CD1c-positive myeloid dendritic cell (primary cell): ENCODE measurements around the gene WIZ.
"Not testable (repeated sequence)": the region's sequence is repeated elsewhere in the genome, so short reads cannot be mapped to it uniquely, and the experiment has no call there.

Source experiments
- DNase-seq: peaks from one replicate; pipeline ENCODE4 v3.0.0-alpha.2; 2016; ENCODE audit errors: extremely low spot score

The WIZ gene, protein sequence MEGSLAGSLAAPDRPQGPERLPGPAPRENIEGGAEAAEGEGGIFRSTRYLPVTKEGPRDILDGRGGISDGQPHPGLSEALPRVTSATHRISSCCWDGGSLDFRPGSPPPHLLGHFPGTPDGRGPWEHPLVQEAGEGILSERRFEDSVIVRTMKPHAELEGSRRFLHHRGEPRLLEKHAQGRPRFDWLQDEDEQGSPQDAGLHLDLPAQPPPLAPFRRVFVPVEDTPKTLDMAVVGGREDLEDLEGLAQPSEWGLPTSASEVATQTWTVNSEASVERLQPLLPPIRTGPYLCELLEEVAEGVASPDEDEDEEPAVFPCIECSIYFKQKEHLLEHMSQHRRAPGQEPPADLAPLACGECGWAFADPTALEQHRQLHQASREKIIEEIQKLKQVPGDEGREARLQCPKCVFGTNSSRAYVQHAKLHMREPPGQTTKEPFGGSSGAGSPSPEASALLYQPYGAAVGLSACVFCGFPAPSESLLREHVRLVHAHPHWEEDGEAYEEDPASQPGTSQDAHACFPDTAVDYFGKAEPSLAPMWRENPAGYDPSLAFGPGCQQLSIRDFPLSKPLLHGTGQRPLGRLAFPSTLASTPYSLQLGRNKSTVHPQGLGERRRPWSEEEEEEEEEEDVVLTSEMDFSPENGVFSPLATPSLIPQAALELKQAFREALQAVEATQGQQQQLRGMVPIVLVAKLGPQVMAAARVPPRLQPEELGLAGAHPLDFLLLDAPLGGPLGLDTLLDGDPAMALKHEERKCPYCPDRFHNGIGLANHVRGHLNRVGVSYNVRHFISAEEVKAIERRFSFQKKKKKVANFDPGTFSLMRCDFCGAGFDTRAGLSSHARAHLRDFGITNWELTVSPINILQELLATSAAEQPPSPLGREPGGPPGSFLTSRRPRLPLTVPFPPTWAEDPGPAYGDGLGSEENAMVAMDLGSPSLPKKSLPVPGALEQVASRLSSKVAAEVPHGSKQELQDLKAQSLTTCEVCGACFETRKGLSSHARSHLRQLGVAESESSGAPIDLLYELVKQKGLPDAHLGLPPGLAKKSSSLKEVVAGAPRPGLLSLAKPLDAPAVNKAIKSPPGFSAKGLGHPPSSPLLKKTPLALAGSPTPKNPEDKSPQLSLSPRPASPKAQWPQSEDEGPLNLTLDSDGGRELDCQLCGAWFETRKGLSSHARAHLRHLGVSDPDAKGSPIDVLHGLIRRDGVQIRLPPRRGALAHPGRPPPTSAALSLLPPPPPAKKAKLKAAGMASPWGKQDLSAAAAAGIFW (N-terminal part only)

DNA sequence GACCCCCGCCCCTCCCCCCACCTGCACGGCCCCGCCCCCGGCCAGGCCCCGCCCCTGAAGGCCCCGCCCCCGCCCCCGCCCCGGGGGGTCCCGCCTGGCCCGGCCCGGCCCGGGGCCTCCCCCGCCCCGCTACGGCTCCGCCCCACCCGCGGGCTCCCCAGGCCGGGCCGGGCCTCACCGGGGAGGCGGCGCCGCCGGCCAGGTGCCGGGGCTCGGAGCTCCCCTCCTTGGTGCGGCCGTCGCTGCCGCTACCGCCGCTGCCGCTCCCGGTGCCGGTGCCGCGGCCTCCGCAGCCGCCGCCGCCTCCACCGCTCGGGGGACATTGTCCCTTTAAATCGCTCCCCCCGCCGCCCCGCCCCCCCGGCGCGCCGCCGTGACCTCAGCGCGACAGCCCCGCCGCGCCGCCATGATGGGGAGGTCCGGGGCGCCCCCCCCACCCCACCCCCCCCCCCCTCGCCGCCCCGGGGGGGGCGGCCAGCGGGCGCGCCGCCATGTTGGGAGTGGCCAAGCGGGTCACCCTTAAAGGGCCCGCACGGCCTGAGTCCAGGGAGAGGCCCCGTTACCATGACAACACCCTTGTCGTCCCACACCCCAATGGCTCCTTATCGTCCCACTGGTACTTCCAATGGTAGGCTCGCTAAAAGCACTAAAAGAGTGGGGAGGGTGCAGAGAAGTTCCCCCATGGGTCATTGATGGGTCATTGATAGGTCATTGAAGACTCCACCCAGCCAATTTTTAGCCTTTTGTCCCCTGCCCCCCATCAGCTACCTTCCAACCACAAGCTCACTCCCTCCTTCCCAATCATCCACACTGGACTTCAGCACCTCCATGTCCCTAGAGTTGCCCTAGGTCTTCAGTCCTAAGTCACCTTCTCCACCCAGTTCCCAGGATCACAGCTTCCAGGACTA lies at the start of gene WIZ:
TSS of gene WIZ (minus strand) at position 337 of the 908 bp plus-strand sequence. CDS start 1,649 bp downstream, outside the sequence.
- peak; percentile 85 for DNase-seq

DNA sequence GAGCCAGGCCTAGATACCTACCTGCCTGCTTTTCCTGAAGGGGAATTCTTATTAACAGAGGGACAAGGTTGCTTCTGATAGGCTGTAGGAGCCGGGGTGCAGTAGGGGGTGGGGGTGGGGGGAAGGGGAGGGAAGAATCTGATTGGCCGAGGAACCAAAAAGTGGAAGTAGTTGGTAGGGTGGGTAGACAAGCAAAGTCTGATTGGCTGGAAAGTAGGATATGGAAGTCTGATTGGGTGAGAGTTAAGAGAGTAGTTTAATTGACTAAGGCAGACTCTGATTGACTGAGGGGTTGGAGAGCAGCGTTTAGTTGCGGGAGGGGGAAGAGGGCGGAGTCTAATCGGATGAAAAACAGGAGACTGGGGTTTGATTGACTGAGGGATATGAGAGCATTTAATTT lies 49.2 kb upstream of the WIZ start:
- DNase-seq, result no peak

DNA sequence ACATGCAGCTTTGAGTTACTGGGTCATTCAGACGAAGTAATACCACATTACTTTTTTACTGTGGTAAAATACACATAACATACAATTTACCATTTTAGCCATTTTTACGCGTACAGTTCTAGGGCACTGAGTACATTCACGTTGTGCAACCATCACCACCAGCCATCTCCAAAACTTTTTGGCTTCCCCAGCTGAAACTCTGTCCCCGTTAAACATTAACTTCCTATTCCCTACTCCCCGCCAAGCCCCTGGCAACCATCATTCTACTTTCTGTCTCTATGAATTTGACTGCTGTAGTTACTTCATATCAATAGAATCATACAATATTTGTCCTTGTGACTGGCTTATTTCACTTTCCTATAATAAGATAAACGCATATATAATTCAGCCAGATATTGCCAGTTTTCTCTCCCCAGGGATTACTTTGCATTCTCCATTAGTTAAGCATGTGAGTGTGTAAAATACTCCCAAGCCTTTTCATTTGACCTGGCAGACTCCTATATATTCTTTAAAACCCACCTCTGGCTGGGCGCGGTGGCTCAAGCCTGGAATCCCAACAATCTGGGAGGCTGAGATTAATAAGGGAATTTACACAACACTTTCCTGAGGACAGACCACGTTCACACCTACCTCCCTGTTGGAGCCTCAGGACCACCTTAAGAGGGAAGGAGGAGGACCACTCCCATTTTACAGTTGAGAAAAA lies 48.6 kb upstream of the WIZ start:
- DNase-seq, result no peak

DNA sequence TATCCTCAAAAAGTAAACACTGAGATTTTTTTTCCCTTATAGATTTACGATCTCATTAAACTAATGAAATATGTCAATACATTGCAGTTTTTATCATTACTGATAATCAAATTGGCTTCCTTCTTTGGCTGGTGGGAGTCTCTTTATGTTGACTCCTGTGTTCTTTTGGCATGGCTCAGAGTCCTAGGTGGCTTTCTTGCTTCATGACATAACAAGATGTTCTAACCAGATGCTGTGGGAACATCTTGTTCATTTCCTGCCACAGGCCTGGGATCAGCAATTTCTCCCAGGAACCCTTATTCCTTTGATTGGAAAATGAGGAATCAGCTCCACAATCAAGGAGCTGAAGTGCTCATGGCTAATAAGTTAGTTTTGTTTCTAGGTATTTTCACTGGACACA lies 45.4 kb upstream of the WIZ start:
- DNase-seq, result no peak

DNA sequence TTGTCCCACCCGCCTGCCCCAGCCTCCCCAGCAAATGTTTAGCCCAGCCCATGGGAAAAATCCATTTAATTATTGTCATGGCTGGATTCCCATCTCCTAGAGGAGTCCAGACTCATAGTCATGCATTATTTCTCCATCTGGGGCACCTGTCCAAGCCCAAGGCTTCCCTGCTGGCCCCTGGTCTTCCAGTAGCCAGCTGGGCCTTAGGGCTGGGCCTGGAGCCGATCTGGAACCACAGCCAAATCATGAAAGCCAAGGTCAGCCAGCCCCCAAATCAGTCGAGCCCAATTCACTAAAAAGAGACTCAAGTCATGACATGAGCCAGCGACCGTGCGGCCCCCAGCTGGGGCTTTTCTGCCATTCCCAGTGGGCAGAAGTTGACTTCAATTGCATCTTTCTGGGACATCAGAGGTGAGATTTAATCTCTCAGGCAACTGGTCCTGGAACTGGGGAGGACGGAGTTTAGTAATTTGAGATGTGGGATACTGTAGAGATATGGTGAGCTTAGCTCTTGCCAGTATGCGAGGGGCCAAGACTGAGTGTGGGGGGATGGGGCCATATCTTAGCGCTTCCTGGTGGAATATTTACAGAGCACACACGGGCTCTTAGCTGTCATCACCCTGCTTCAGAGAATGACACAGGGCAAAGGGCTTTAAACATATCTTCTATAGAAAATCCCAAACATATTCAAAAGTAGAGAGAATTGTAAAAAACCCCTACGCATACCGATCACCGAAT lies 38.9 kb upstream of the WIZ start:
- DNase-seq, result no peak

DNA sequence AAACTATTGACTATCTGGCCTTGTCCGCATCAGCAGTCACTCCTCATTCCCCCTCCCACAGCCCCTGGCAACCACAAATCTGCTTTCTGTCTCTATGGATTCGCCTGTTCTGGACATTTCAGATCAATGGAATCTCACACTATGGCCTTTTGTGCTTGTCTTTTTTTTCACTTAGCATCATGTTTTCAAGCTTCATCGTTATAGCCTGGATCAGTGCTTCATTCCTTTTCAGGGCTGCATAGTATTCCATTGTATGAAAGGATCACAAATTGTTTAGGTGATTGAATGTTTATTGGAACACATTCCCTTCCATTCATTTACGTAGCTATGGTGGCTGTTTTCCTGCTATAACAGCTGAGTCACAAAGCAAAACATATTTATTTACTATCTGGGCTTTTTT lies 37.3 kb upstream of the WIZ start:
- no peak for DNase-seq

DNA sequence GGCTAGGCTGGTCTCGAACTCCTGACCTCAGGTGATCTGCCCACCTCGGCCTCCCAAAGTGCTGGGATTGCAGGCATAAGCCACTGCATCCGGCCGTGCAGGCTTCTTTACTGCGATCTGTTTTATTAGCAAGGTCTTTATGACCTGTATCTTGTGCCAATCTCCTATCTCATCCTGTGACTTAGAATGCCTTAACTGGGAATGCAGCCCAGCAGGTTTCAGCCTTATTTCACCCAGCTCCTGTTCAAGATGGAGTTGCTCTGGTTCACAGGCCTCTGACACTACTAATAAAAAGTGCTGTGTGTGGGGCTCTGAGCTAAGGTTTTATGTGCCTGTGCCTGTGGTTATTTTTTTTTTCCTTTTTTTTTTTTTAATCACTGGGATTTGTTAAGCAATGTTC lies 36.0 kb upstream of the WIZ start:
- not testable (repeated sequence) for DNase-seq

DNA sequence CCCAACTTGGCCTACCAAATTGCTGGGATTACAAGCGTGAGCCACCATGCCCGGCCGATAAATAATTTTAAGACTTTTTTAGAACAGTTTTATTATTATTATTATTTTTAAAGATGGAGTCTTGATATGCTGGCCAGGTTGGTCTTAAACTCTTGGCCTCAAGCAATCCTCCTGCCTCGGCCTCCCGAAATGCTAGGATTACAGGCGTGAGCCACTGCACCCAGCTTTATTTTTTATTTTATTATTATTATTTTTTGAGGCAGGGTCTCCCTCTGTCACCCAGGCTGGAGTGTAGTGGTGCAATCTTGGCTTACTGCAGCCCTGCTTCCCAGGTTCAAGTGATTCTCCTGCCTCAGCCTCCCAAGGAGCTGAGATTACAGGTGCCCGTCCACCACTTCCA lies 31.2 kb upstream of the WIZ start:
- not testable (repeated sequence) for DNase-seq

DNA sequence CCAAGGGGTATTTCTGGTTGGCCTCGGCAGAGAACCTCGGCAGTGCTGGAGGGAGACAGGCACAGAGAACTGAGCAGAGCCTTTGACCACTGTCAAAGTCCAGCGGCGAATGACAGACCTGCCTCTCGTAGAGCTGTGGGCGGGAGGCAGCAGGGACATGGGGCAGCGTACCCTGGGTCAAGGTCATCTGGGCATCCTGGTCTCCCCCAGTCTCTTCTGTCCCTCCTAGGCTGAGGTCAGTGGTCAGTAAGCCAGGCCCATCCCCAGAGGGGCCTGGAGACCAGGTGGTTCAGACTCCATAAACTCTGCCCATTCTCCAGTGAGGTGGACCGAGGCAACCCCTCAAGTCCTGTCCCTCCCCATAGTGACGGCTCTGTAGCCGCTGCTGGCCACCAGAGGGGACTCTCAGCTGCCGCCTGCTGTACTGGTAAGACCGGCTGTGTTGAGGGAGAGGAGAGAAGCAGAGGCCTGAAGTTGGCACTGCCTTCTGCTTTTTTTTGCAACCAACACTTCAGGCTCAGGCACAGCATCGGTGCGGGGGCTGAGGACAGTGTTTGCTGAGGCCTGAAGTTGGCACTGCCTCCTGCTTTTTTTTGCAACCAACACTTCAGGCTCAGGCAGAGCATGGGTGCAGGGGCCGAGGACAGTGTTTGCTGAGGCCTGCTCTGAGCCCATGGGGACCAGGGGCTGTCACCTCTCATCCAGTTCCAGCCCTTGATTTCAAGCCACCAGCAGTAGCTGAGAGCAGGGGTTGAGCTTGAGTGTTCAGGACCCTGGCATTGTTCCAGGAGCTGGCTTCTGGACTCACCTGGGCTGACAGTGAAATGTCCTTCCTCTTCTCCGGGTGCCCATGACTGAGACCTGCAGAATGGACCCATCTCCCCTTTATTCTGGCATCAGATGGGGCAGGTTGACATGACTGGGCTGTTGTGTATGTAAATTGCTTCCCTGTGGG lies 29.9 kb upstream of the WIZ start, which contains the start of gene PGLYRP2:
TSS of gene PGLYRP2 (minus strand) at position 111 of the 955 bp plus-strand sequence. CDS start 130 bp downstream, outside the sequence.
- DNase-seq, result peak; percentile 39

DNA sequence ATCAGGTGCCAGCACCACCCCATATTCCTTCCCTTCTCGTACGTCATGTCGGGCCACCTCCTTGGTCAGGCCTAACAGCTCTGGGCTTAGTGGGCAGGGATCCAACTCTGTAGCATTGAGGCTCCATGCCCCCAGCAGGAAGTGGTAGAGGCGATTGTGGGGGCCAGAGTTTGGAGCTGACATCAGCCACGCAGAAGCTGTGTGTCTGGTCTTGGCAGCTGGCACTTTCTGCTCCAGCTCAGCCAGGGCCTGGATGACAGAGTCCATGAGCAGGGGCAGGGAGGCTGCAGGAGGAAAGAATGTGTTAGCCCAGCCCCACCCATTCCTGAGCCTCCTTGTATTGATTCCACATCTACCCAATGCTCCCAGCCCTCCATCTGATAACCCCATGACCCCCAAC lies 26.6 kb upstream of the WIZ start:
- DNase-seq, result no peak

DNA sequence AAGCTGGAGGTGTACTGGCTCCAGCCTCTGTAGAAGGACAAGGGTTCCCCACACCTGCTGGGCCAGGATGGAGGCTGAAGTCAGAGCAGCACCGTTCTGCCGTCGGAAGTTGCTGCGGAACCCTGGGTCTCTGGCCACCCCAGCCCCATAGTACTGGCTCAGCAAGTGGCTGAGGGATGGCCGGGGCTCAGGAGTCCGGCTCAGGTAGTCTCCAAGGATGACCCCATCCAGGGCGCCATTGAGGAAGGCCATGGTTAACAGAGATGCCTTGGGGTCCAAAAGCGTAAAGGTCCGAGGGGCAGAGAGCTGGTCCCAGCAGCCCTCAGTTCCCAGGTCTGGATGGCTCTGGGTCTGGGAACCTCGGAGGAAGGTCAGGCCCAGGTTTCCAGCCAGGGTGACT lies 25.9 kb upstream of the WIZ start:
- no peak for DNase-seq

DNA sequence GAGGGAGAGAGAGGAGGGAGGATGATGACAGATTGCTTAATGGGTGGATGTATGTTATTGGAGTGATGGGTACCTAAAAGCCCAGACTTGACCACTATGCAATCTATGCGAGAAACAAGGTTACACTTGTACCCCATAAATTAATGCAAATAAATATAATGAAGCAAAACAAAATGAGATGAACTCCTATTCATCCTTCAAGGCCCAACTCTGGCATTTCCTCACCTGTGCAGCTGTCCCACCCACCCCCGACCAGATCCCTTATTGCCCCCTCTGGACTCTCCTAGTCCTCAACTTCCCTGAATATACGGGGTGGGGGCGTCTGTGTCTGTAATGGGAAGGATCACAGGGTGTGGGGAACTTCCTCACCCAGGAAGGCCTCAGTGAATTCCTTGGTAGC lies 25.4 kb upstream of the WIZ start:
- DNase-seq, result no peak

DNA sequence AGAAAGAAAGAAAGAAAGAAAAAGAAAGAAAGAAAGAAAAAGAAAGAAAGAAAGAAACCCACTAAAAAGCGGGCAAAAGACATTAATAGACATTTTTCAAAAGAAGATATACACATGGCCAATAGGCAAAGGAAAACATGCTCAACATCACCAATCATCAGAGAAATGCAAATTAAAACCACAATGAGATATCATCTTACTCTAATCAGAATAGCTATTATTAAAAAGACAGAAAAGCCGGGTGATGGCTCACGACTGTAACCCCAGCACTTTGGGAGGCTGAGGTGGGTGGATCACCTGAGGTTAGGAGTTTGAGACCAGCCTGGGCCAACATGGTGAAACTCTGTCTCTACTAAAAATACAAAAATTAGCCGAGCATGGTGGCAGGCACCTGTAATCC lies 24.1 kb upstream of the WIZ start:
- not testable (repeated sequence) for DNase-seq

DNA sequence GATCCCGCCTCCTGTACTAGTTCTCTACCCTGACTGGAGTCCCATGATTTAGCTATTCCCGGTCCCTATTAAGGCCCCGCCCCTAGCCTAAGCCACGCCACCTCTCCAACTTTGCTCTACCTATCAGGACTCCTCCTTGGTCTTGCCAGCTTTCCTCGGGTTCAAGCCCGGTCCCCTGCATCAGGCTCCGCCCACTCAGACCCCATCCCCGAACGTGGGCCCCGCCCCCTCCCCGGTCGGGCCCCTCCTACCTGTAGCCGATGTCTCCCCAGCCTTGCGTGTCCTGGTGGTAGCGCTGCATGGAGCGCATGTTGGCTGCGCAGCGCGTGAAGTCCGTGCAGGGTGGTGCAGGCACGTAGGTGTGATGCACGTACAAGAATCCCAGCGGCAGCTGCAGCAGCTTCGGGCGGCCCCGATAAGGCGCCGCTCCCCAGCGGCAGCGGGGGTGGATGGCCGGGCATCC lies 21.9 kb upstream of the WIZ start:
- no peak for DNase-seq

DNA sequence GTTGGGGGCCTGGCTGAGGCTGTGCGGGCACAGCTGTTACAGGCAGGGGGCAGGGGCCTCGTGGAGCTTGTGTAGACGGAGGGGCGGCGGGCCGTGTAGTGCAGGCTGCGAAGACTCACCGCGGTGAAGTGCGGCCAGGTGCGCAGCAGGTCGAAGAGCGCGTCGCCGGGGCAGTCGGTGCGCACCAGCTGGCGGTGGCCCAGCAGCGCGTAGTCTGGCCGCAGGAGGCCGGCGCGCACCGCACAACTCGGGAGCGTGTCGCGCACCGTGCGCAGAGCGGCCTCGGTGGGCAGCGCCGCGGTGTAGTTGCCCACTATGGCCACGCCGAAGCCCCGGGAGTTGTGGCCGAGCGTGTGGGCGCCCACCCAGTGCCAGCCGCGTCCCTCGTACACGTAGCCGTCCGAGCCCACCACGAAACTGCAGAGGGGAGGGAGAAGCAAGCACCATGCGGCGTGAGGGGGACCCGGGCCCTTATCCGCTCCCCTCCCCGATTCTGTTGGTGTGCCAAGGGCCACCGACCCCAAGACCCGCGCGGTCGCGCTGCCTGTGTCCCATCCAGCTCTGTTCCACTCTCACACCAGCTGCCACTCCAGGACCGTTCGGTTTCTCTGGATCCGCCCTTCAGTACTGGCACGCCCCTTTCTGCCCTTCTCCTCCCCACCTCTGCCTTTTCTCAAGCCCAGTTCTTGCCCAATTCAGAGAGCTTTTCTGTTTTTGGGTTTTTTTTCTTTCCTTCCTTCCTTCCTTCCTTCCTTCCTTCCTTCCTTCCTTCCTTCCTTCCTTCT lies 19.9 kb upstream of the WIZ start:
- no peak for DNase-seq

DNA sequence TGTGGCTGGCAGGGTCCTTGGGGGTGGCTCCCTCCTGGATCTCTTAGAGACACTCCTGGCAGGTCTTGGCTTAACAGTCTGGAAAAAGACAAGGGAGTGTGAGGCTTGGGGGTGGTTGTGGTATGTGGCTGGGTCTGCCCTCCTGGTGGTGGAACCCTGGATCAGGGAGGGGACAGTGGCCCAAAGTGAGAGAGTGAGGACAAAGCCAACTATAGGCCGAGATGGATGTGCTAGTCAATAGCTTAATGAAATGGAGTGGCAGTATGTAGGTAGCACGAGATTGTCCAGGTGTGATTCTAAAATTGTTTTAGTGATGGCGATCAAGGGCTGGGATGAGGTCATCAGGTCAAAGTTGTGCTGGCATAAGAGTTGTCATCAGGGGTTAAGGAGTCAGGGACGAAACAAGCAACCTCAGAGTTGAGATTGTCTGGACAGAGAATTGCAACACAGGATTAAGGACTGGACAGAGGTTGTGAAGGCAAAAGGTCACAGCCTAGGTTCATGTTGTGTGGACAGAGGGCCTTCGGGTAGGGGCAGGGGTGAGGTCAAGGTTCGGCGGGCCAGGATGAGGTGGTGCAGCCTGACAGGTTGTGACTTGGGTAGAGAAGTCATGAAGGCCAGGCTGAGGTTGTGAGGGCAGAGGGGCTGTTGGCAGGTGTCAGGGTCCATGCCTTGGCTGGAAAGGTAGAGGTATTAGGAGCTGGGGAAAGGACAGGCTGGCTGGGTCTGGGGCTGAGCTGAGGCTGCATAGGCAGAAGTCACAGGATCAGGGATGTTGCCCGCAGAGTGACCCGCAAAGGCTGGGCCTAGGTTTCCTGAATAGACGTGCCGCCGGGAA lies 19.1 kb upstream of the WIZ start:
- DNase-seq, result no peak
